GM18526 (cell line): ENCODE data around the gene HEXIM2.

ENCODE experiments used
- POLR2A ChIP-seq: IDR thresholded peaks from 3 replicates; pipeline ENCODE4 v1.6.1; 2011; ENCODE audit not compliant: insufficient read length; ENCODE audit errors: extremely low read depth

The HEXIM2 gene

DNA sequence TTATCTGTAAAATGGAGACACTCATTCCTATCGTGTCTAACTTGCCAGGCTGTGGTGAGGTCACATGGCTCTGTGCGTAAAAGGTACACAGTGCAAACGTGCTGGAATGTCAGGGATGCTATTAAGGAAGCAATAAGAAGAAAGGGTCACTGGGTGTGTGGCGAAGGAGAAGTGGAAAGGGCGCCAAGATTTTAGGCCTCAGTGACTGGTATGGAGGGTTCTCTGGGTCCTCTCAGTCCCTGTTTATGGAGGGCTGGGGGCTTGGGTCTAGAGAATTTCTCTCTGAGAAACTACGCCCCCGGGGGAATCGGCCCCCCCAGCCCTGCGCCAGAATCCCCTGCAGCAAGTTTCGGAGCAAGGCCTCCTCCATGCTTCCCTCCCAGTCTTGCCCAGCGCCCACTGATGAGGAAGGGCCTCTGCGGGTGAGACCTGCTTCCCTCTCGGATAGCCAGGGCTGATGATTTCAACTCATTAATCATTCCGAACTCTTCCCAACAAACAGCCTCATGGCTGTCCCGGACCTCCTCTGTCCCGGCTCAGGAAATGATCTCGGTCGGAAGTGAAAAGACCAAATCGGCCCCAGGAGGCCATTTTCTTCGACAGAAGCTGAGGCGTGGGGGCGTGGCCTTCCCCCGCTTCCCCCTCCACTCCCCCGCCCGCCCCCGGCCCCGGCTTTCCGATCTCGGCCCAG lies 14.6 kb upstream of the HEXIM2 start:
- TF ChIP-seq POLR2A: peak; percentile 60

GRCh38 chr17:45147581-45148182 lies 14.0 kb upstream of the HEXIM2 start:
- peak; percentile 1 for TF ChIP-seq POLR2A

GRCh38 chr17:45148183-45149036 lies 13.3 kb upstream of the HEXIM2 start, which contains the start of gene HEXIM1:
TSS of gene HEXIM1 (plus strand) at chr17:45148475. CDS start at chr17:45149191, 716 bp downstream.
- TF ChIP-seq POLR2A: peak; percentile 100

DNA sequence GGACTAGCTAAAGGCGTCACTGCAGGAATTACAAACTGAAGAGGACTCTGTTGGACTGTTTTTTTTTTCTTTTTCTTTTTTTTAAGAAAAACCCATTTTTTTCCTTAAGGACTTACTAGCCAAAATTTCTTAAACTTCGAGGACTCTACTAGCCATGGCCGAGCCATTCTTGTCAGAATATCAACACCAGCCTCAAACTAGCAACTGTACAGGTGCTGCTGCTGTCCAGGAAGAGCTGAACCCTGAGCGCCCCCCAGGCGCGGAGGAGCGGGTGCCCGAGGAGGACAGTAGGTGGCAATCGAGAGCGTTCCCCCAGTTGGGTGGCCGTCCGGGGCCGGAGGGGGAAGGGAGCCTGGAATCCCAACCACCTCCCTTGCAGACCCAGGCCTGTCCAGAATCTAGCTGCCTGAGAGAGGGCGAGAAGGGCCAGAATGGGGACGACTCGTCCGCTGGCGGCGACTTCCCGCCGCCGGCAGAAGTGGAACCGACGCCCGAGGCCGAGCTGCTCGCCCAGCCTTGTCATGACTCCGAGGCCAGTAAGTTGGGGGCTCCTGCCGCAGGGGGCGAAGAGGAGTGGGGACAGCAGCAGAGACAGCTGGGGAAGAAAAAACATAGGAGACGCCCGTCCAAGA lies 12.5 kb upstream of the HEXIM2 start:
- TF ChIP-seq POLR2A: peak; percentile 13

DNA sequence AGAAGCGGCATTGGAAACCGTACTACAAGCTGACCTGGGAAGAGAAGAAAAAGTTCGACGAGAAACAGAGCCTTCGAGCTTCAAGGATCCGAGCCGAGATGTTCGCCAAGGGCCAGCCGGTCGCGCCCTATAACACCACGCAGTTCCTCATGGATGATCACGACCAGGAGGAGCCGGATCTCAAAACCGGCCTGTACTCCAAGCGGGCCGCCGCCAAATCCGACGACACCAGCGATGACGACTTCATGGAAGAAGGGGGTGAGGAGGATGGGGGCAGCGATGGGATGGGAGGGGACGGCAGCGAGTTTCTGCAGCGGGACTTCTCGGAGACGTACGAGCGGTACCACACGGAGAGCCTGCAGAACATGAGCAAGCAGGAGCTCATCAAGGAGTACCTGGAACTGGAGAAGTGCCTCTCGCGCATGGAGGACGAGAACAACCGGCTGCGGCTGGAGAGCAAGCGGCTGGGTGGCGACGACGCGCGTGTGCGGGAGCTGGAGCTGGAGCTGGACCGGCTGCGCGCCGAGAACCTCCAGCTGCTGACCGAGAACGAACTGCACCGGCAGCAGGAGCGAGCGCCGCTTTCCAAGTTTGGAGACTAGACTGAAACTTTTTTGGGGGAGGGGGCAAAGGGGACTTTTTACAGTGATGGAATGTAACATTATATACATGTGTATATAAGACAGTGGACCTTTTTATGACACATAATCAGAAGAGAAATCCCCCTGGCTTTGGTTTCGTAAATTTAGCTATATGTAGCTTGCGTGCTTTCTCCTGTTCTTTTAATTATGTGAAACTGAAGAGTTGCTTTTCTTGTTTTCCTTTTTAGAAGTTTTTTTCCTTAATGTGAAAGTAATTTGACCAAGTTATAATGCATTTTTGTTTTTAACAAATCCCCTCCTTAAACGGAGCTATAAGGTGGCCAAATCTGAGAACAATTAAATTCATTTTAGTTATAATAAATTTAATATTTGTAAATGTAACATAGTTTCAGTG lies 11.7 kb upstream of the HEXIM2 start:
- TF ChIP-seq POLR2A: peak; percentile 29

DNA sequence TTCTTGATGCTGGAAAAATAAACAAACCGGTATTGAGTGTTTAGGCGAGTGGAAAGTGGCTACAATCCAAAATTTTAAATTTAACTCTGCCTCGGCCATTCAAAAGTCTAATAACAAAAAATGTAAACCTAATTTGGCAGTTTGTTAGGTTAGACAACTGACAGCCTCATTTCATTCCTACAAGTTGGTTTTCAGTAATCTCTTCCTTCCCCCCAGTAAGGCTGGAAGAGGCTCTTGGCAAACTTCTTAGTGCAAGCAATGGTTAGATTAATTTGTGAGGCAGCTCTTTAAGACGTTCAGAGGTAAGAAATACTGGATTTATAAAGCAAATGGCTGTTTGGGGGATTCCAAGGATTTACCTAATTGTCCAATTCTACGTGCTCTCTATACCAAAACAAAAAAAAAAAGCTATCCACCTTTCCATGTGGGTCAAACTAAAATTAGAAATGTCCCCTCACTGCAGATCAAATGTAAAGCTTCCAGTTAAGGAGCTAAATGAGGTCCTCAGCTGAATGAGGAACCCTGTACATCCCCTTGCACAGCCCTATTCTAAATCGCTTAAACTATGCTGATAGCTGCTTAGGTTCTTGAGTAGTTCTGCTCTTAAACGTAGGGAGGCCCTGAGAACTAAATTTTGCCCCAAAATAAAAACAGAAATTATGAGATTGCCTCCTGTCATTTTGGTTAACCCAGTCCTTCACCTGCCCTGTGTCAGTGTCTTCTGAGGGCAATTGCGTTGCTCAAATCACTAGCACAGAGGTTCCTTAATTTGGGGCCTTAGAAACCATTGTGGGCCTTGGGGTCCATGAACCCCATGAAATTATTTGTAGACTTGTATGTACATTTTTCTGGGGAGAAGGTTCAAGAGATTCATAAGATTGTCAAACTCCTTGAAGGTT lies 10.5 kb upstream of the HEXIM2 start:
- no peak for TF ChIP-seq POLR2A

- no peak for TF ChIP-seq POLR2A
These were observed 6.6 kb upstream of the HEXIM2 start for GRCh38 chr17:45155029-45155428.

- no peak for TF ChIP-seq POLR2A
These were observed 6.2 kb upstream of the HEXIM2 start for GRCh38 chr17:45155483-45155882.

DNA sequence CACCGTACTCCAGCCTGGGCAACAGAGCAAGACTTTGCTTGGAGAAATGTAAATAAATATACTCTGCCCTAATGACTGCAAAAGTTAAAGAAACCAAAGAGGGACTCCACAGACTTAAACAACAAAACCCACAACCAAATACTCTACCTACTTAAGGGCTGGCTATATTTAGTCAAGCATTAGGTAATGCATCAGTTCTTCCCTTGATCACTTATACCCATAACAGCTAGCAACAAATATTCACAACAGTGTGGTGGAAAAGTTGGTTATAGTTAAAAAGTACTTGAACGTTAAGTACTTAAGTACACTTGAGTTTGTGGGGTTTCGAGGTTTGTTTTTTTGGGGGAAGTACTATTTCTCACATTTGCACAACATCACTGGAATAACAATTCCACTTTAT lies 5.4 kb upstream of the HEXIM2 start:
- TF ChIP-seq POLR2A: no peak

DNA sequence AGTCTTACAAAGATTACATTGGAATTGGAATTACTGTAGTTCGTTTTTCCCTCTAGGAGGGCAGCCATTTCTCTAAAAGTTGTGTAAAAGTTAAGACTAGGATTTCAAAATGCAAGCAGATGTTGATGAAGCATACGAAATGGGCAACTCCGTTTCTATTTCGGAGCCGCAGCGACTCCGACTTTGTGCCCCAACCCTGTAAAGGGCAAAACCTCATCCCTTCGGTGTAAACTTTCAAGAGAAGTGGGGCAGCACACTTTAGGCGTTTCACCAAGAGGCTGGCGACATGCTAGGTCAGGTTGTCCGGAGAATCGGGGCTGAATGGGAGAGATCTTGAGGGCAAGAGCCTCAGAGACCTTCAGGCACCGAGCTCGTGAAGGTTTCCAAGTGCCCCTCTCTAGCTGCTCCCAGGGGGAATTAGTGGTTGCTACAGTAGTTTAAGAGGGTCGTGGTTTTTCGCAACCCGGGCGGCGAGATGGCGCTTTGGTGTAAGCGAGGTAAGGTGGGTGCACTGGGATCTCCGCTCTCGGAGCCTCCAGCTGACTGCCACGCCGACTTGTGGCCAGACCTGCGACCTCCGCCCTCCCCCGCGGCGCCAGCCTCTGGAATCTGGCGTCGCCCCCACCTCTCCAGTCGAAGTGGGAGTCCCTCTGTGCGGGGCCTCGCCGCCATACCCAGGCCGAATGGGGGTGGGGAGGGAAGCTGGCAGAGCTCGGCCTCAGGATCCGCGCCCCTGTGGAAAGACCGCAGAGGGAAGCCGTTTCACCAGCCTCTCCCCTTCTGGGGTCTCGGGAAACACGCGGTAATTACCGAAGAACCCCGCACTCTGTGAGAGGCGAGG lies 1.0 kb upstream of the HEXIM2 start:
- no peak for TF ChIP-seq POLR2A

GRCh38 chr17:45162025-45162687 lies 481 bp downstream of the HEXIM2 start:
- no peak for TF ChIP-seq POLR2A

DNA sequence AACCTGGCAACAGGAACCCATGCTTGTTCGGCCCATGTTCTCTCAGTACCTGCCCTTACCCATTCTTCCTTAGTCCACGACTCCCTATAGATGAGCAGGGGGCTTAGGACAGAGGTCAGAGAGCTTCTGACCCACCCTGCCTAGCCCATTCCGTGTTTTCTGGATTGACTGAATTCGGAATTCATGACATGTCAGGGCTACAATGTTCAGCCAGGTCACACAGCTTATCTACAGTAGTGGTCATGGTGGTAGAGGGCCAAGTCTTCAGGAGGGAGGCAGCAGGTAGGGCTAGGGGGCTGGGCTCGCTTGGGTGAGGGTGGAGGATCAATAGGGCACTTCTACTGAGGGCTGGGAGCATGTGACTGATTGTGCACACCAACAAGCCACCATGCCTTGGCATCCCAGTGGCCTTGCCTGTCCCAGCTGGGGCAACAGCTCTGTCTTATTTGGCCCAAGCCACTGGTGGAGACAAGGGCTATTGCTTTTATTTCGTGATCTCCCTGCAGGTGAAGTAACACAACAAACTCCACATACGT lies 3.1 kb downstream of the HEXIM2 start:
- no peak for TF ChIP-seq POLR2A
